Thoracic aorta (tissue), 2 donors: ENCODE measurements around the gene SLC22A23. TPM values are rescaled to one million over a fixed set of nuclear protein-coding genes. Genes with fewer than 3 reads are reported as not detected.

ENCODE experiments used
- ATAC-seq: fragments of 150-250 bp; one replicate; pipeline ENCODE4 v1.8.0; 2017; ENCODE audit warnings: low read depth; ENCODE audit not compliant: insufficient number of reproducible peaks, low FRiP score
- DNase-seq: peaks from one replicate; pipeline ENCODE4 v3.0.0-alpha.2; 2020; ENCODE audit warnings: low spot score
- H3K27ac ChIP-seq, 2 donors: fragments of 200-600 bp; sonication (generic); 1 replicate in 1 of 2; 2 replicates in 1 of 2; pipeline ENCODE4 v1.5.1; 2016; ENCODE audit warnings: mild to moderate bottlenecking in 2 of 2, moderate library complexity in 2 of 2
- H3K27me3 ChIP-seq: fragments of 200-600 bp; sonication (generic); replicated peaks from 2 replicates; pipeline ENCODE4 v1.6.0; 2016; ENCODE audit warnings: mild to moderate bottlenecking; ENCODE audit not compliant: insufficient read depth
- H3K36me3 ChIP-seq: fragments of 200-600 bp; sonication (generic); one replicate; pipeline ENCODE4 v1.5.1; 2016
- H3K4me1 ChIP-seq, 2 donors: fragments of 200-600 bp; sonication (generic); 1 replicate in 1 of 2; 2 replicates in 1 of 2; pipeline versions ENCODE4 v1.5.1 to v1.6.0; 2016; ENCODE audit warnings: low read depth in 2 of 2, mild to moderate bottlenecking in 1 of 2; ENCODE audit not compliant: control insufficient read depth in 1 of 2
- H3K4me3 ChIP-seq: fragments of 200-600 bp; sonication (generic); 2 replicates; pipeline ENCODE4 v1.5.1; 2016; ENCODE audit warnings: mild to moderate bottlenecking
- H3K9me3 ChIP-seq: fragments of 200-600 bp; sonication (generic); 2 replicates; pipeline ENCODE4 v1.5.1; 2016
- CTCF ChIP-seq: fragments of 200-600 bp; sonication (generic); IDR thresholded peaks from one replicate; pipeline ENCODE4 v1.5.1; 2019; ENCODE audit warnings: antibody characterized with exemption
- total RNA-seq, 2 donors: library from RNA; depleted of rRNA; stranded (reverse); fragments of >200 nt; gene quantifications; one replicate each; pipeline versions ENCODE4 v1.1.0 to v1.2.3, GENCODE V29; 2016

Gene SLC22A23
- total RNA-seq, 2 donors from 2014 or later, result 5.1 to 9.7 TPM

- H3K27ac ChIP-seq, result peak within 1 kb of the TSS; percentile 29 to 30
- ATAC-seq (peak; percentile 79), DNase-seq (peak; percentile 68)
- H3K9me3 ChIP-seq, result no peaks in the 10 kb centered on the region
- H3K4me3 ChIP-seq, result peak within 1 kb of the TSS; percentile 93
- no peak for TF ChIP-seq CTCF
- peaks cover 3% of the 10 kb centered on the region for H3K36me3 ChIP-seq
- no peaks in the 10 kb centered on the region for H3K27me3 ChIP-seq
- H3K4me1 ChIP-seq, result peaks cover 7 to 28% of the 10 kb centered on the region in 2 donors
These were observed 197.9 kb downstream of the SLC22A23 start, which contains the start of gene PSMG4 for GRCh38 chr6:3258720-3259490. PSMG4 (plus strand) TSS chr6:3258947; CDS start chr6:3259023, 76 bp downstream.

- H3K36me3 ChIP-seq, result no peaks in the 10 kb centered on the region
- peak overlapping the region; percentile 93 for H3K4me3 ChIP-seq
- ATAC-seq (peak; percentile 8), DNase-seq (no peak)
- H3K27ac ChIP-seq, result peak overlapping the region in 1 of 2 donors; percentile 29
- no peak for TF ChIP-seq CTCF
- no peaks in the 10 kb centered on the region for H3K9me3 ChIP-seq
- H3K27me3 ChIP-seq, result no peaks in the 10 kb centered on the region
- H3K4me1 ChIP-seq, result peaks cover 7 to 28% of the 10 kb centered on the region in 2 donors
These were observed 198.6 kb downstream of the SLC22A23 start for GRCh38 chr6:3258201-3258600.

- no peak overlapping the region for H3K27ac ChIP-seq
- H3K9me3 ChIP-seq, result no peaks in the 10 kb centered on the region
- H3K4me1 ChIP-seq, result peaks cover 3 to 4% of the 10 kb centered on the region in 2 donors
- ATAC-seq (no peak), DNase-seq (no peak)
- TF ChIP-seq CTCF, result no peak
- no peaks in the 10 kb centered on the region for H3K36me3 ChIP-seq
- no peak overlapping the region for H3K4me3 ChIP-seq
- no peaks in the 10 kb centered on the region for H3K27me3 ChIP-seq
These were observed 203.3 kb downstream of the SLC22A23 start for GRCh38 chr6:3253597-3253961.

GRCh38 chr6:3252861-3253596 is 203.8 kb downstream of the SLC22A23 start:
- no peak overlapping the region for H3K27ac ChIP-seq
- H3K4me1 ChIP-seq, result peaks cover 0 to 2% of the 10 kb centered on the region in 2 donors
- no peaks in the 10 kb centered on the region for H3K27me3 ChIP-seq
- H3K4me3 ChIP-seq, result no peak overlapping the region
- DNase-seq (no peak), ATAC-seq (no peak)
- no peaks in the 10 kb centered on the region for H3K36me3 ChIP-seq
- no peak for TF ChIP-seq CTCF
- no peaks in the 10 kb centered on the region for H3K9me3 ChIP-seq

- H3K27me3 ChIP-seq, result no peaks in the 10 kb centered on the region
- no peak overlapping the region for H3K27ac ChIP-seq
- DNase-seq (no peak), ATAC-seq (no peak)
- H3K4me3 ChIP-seq, result no peak overlapping the region
- H3K4me1 ChIP-seq, result peaks cover 0 to 8% of the 10 kb centered on the region in 2 donors
- H3K9me3 ChIP-seq, result no peaks in the 10 kb centered on the region
- TF ChIP-seq CTCF, result no peak
- no peaks in the 10 kb centered on the region for H3K36me3 ChIP-seq
These were observed 204.5 kb downstream of the SLC22A23 start for GRCh38 chr6:3252369-3252768.
